Gastrocnemius medialis (tissue), 4 donors: ENCODE measurements around the gene ARG2.

Source experiments
- CTCF ChIP-seq, 5 experiments: fragments of 450-650 bp in 3 of 5; fragments of 200-600 bp in 2 of 5; sonication (generic) in 2 of 5; IDR thresholded peaks in 4 of 5; conservative IDR thresholded peaks in 1 of 5; 1 replicate in 4 of 5; 2 replicates in 1 of 5; pipeline ENCODE4 v1.5.1; 2016 to 2019; ENCODE audit warnings: antibody characterized with exemption in 5 of 5, mild to moderate bottlenecking in 3 of 5, moderate library complexity in 3 of 5
- POLR2A ChIP-seq, 2 donors: fragments of 450-650 bp; IDR thresholded peaks; one replicate each; pipeline ENCODE4 v1.6.1; 2017; ENCODE audit warnings: antibody characterized with exemption in 2 of 2, mild to moderate bottlenecking in 2 of 2, moderate library complexity in 2 of 2

DNA sequence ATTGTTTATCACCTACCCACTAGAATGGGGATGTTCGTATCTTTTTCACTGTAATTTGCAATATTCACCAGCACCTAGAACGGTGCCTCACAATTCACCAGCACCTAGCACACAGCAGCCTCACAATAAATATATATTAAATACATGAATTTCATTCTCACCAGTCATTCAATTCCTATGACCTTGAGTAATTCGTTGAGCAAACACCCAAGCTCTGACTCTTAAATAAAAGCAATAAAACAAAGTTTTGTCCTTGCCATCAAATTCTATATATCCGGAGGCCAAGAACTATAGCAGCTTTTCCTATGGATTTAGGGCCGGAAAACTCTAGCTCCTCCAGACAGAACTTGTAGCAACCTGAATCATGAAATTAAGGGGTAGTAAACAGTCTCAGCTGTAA lies 53.7 kb downstream of the ARG2 start:
- TF ChIP-seq CTCF (IDR thresholded peaks at IDR 0.05 in 4 of 5, conservative IDR thresholded peaks at IDR 0.05 in 1 of 5): no peak
- no peak for TF ChIP-seq POLR2A (IDR thresholded peaks at IDR 0.05)
